ENCODE measurements around the gene RAB7B. TPM values are rescaled to one million over a fixed set of nuclear protein-coding genes. Genes with fewer than 3 reads are reported as not detected.

RAB7B gene
- total RNA-seq, 1 donor from 2014 or later: not detected

DNA sequence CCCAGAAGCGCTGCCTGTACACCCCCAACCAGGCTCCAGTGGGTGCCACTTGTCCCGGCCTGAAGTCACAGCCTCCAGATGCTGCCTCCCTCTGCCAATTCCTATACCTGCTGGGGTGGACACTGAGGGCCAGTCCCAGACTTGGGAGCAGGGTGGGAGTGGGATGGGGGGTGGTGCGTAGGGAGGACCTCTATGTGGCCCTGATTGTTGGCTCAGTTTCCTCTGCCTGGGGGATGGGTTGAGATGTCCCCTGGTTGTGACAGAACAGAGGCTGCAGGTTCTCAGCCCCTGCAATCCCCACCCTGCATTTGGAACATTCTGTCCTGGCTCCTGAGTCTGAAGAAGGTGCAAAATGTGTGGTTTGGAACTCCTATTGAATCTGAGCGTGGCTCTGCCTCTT lies 27.2 kb downstream of the RAB7B start:
- TF ChIP-seq, protein P1, sequence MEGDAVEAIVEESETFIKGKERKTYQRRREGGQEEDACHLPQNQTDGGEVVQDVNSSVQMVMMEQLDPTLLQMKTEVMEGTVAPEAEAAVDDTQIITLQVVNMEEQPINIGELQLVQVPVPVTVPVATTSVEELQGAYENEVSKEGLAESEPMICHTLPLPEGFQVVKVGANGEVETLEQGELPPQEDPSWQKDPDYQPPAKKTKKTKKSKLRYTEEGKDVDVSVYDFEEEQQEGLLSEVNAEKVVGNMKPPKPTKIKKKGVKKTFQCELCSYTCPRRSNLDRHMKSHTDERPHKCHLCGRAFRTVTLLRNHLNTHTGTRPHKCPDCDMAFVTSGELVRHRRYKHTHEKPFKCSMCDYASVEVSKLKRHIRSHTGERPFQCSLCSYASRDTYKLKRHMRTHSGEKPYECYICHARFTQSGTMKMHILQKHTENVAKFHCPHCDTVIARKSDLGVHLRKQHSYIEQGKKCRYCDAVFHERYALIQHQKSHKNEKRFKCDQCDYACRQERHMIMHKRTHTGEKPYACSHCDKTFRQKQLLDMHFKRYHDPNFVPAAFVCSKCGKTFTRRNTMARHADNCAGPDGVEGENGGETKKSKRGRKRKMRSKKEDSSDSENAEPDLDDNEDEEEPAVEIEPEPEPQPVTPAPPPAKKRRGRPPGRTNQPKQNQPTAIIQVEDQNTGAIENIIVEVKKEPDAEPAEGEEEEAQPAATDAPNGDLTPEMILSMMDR (conservative IDR thresholded peaks at IDR 0.05; ENCODE audit: low read depth, low read length): no peak
- no peak for DNase-seq (ENCODE audit: low read depth)
- no peak overlapping the region for H3K4me3 ChIP-seq (ENCODE audit: low read depth, low read length)

DNA sequence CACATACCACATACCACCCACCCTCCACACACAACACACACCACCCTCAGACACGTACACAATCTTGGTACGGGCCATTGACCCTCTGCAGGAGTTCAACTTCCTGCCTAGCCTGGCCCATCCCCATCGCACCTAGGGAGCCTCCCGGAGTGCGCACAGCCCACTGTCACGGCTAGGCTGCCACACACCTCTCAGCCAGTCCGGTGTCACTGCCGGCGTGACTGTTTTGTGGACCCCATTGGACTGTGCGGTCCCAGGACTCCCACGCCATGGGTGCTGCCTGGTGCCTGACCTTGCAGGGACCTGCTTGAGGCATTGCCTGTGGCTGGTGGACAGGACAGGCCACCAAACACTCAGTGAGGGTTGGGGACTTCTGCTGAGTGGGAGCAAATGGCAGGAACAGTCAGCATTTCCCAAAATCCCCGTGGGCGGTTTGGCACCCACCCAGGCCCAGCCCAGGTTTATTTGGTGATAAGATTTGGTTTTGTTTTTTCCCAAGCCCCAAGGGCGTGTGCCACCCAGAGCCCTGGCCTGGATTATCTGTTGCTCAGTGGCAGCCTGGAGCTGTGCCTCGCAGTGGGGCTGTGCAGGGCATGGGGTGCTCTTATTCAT lies 27.7 kb downstream of the RAB7B start:
- TF ChIP-seq, protein P1 (conservative IDR thresholded peaks at IDR 0.05; ENCODE audit: low read depth, low read length): no peak
- DNase-seq (ENCODE audit: low read depth): no peak
- no peak overlapping the region for H3K4me3 ChIP-seq (ENCODE audit: low read depth, low read length)

DNA sequence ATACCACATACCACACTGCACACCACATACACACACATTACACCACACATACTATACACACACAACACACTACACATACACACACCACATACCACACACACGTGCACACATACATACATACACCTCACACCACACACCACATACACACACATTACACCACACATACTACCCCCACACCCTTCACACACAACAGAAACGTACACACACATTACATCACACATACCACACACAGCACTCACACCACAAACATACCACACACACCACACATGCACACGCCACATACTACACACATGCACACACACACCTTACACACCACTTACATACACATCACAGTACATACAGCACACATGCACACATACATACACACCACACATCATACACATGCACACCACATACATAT lies 28.5 kb downstream of the RAB7B start:
- H3K4me3 ChIP-seq (ENCODE audit: low read depth, low read length): no peak overlapping the region
- TF ChIP-seq, protein P1 (conservative IDR thresholded peaks at IDR 0.05; ENCODE audit: low read depth, low read length): no peak
- DNase-seq (ENCODE audit: low read depth): no peak

DNA sequence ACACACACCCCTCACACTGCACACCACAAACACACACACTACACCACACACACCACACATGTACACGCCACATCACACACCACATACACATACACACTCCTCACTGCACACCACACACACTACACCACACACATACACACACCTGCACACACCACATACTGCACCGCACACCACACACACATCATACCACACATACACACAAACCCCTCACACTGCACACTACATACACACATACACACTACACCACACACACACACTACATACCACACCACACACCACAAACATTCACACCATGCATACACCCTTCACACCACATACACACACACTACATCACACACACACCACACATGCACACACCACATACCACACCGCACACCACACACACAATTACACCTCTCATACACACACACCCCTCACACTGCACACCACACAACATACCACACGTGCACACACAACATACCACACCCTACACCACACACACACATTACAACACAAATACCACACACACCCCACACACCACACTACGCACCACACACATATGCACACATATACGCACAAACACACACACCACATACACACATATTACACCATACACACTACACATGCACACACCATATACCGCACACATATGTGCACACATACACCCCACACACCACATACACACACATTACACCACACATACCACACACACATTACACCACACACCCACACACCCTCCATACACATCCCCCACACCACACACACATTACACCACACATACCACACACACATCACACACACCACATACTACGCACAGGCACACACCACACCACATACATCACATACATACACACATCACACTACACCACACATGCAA lies 29.6 kb downstream of the RAB7B start:
- TF ChIP-seq, protein P1 (conservative IDR thresholded peaks at IDR 0.05; ENCODE audit: low read depth, low read length): no peak
- H3K4me3 ChIP-seq (ENCODE audit: low read depth, low read length): no peak overlapping the region
- no peak for DNase-seq (ENCODE audit: low read depth)

DNA sequence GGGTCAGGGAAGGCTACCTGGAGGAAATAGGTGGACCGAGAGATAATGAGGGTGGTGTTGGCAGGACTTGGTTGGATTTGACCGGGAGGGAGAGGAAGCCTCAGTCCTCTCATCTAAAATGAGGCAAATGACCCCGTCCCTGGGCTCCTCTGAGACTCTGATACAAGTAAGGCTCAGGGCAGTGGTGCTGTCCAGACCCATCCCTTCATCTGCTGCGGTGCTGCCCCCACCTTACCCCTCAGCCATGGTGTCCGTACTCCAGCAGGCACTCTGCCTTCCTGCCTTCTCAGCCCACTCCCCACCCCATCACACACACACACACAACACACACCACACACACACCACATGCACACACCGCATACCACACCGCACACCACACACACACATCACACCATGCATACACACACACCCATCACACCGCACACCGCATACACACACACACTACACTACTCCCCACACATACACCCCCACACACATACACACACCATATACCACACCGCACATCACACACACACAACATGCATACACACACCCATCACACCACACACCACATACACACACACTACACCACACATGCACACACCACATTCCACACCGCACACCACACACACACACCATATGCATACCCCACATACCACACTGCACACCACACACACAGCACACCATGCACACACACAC lies 30.6 kb downstream of the RAB7B start:
- no peak for DNase-seq (ENCODE audit: low read depth)
- TF ChIP-seq, protein P1 (conservative IDR thresholded peaks at IDR 0.05; ENCODE audit: low read depth, low read length): no peak
- no peak overlapping the region for H3K4me3 ChIP-seq (ENCODE audit: low read depth, low read length)

DNA sequence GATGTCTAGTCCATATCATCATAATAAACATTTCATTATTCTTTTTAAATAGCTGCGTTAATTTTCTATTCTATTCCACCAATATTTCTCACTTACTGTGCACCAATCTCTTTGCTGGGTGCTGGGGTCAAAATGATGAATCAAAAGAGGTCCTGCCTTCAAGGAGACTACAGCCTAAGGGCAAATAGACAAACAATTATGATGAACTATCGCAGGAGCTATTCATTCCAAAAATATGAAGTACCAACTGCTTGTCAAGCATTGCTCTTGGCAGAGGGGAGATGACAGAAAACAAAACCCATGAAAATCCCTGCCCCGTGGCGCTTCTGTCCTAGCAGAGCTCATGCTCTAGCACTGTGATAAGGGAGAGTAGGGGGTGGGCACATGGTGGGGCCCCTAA lies 31.1 kb downstream of the RAB7B start:
- no peak overlapping the region for H3K4me3 ChIP-seq (ENCODE audit: low read depth, low read length)
- TF ChIP-seq, protein P1 (conservative IDR thresholded peaks at IDR 0.05; ENCODE audit: low read depth, low read length): no peak
- DNase-seq (ENCODE audit: low read depth): no peak

Data from epithelial cell of proximal tubule (primary cell).